Measurements from ENCODE around the gene ATP6V0C. TPM values are rescaled to one million over a fixed set of nuclear protein-coding genes. Genes with fewer than 3 reads are reported as not detected.

The ATP6V0C gene
- total RNA-seq, 1 donor from 2014 or later: 137 TPM

DNA sequence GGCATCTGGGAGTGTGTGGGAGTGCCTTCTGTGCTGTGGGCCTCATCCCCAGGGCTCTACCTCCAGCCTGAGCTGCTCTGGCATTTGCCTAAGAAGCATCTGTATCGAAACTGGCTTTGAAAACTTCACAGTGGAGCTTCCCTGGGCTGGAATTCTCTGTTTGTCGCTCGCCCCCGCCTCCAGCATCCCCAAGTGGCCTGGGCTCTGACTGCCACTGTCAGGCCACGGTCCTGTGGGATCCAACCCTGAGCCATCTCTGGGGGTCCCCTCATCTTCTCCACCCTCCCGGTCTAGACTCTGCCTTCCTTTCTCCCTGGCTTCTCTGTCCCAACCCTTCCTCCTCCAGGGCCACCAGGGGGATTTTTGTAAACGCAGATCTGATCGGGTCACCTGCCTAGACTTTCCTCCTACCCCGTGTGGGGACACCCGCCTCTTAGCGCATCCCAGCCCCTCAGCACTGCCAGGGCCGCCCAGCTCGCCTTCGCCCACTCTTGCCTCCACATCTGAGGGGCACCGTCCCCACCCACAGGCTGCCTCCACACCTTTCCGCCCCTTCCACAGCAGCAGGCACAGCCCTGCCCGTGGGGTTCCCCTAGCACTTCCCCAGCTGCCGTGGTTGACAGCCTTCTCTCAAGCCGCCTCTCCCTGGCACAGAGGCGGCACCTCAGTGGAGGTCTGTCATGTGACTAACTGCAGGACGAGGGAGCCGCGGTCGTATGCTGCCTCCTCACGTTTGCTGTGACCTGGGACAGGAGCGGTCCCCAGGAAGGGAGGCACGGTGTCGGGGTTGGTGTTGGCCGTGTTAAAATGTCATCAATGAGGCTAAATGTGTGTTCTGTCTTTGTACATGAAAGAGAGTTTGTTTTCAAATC, 26.9 kb upstream of the ATP6V0C start:
- intact Hi-C loops (cut with DNase I): loop anchor here (10.0 kb wide), 1 partner anchor 152 kb away; no protein-coding TSS in a partner anchor

GRCh38 chr16:2487517-2487842, 26.3 kb upstream of the ATP6V0C start:
- intact Hi-C loops (cut with DNase I): loop anchor here (10.0 kb wide), 1 partner anchor 153 kb away; no protein-coding TSS in a partner anchor
- DNase-seq (ENCODE audit: low spot score): no peak

More for the DNA sequence above, 26.9 kb upstream of the ATP6V0C start:
- no peak for DNase-seq (ENCODE audit: low spot score)

- no peak for DNase-seq (ENCODE audit: low spot score)
- intact Hi-C loops (cut with DNase I): loop anchor here (10.0 kb wide), 1 partner anchor 153 kb away; no protein-coding TSS in a partner anchor
Observed at GRCh38 chr16:2487903-2488531, 25.7 kb upstream of the ATP6V0C start.

DNA sequence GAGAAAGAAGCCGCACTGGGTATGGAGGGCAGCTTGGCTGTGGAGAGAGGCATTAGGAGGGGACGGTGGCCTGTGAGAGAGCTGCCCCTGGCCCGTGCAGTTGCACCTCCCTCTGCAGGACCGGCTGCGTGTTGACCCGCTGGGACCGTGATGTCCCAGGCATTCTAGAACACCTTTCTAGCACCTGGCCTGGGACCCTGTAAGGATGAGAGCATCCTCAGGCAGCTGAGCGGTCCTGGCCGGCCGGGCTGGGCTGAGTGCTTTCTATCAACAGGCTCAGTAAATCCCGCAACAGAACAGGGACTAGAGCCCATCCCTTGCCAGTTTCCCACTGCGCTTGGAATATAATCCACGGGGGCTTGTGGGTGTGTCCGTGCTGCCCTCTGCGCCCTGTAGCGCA, 24.2 kb upstream of the ATP6V0C start:
- no peak for DNase-seq (ENCODE audit: low spot score)
- intact Hi-C loops (cut with DNase I): loop anchor here (10.0 kb wide), 1 partner anchor 155 kb away; no protein-coding TSS in a partner anchor

- intact Hi-C loops (cut with DNase I): no loop called here
- no peak for DNase-seq (ENCODE audit: low spot score)
Observed at GRCh38 chr16:2490190-2491105, 23.3 kb upstream of the ATP6V0C start.

GRCh38 chr16:2492292-2492691, 21.5 kb upstream of the ATP6V0C start:
- intact Hi-C loops (cut with DNase I): no loop called here
- DNase-seq (ENCODE audit: low spot score): no peak

DNA sequence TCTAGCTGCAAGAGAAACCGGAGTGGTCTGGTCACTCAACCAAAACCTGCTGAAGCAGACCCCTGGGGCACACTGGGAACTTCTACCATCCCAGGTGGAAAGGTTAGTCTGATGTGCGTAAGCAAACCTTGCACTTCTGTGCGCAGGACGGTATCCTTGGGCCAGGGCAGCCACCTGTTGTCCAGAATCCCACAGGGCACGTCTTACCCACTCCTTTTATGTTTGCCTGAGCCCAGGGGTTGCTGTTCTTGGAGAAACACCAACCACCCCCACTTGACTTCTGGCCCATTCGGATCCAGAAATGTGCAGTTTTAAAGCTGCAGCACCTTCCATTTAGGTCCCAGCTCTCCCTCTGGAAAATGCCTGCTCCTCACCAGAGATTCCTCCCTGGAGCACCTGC, 20.1 kb upstream of the ATP6V0C start:
- no peak for DNase-seq (ENCODE audit: low spot score)

GRCh38 chr16:2494616-2495015, 19.1 kb upstream of the ATP6V0C start:
- intact Hi-C loops (cut with DNase I): loop anchor here (5.0 kb wide), 1 partner anchor 67 kb away; the partner anchor contains the start of gene CCNF
- no peak for DNase-seq (ENCODE audit: low spot score)

More for the DNA sequence above, 20.1 kb upstream of the ATP6V0C start:
- intact Hi-C loops (cut with DNase I): no loop called here

- intact Hi-C loops (cut with DNase I): loop anchor here (5.0 kb wide), 1 partner anchor 68 kb away; the partner anchor contains the start of gene CCNF
- no peak for DNase-seq (ENCODE audit: low spot score)
Observed at GRCh38 chr16:2495041-2495440, 18.7 kb upstream of the ATP6V0C start.

DNA sequence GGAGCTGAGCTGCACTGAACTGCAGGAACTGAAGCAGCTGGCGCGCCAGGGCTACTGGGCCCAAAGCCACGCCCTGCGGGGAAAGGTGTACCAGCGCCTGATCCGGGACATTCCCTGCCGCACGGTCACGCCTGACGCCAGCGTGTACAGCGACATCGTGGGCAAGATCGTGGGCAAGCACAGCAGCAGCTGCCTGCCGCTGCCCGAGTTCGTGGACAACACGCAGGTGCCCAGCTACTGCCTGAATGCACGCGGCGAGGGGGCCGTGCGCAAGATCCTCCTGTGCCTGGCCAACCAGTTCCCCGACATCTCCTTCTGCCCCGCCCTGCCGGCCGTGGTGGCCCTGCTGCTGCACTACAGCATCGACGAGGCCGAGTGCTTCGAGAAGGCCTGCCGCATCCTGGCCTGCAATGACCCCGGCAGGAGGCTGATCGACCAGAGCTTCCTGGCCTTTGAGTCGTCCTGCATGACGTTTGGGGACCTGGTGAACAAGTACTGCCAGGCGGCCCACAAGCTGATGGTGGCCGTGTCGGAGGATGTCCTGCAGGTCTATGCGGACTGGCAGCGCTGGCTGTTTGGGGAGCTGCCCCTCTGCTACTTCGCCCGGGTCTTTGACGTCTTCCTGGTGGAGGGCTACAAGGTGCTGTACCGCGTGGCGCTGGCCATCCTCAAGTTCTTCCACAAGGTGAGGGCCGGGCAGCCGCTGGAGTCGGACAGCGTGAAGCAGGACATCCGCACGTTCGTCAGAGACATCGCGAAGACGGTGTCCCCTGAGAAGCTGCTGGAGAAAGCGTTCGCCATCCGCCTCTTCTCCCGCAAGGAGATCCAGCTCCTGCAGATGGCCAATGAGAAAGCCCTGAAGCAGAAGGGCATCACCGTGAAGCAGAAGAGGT, 17.3 kb upstream of the ATP6V0C start:
- DNase-seq (ENCODE audit: low spot score): no peak
- intact Hi-C loops (cut with DNase I): loop anchor here (5.0 kb wide), 1 partner anchor 69 kb away; the partner anchor contains the start of gene CCNF

GRCh38 chr16:2497116-2497630, 16.6 kb upstream of the ATP6V0C start:
- no peak for DNase-seq (ENCODE audit: low spot score)
- intact Hi-C loops (cut with DNase I): loop anchor here (5.0 kb wide), 1 partner anchor 70 kb away; the partner anchor contains the start of gene CCNF

GRCh38 chr16:2497695-2498484, 15.9 kb upstream of the ATP6V0C start:
- intact Hi-C loops (cut with DNase I): loop anchor here (5.0 kb wide), 1 partner anchor 71 kb away; the partner anchor contains the start of gene CCNF
- DNase-seq (ENCODE audit: low spot score): no peak

DNA sequence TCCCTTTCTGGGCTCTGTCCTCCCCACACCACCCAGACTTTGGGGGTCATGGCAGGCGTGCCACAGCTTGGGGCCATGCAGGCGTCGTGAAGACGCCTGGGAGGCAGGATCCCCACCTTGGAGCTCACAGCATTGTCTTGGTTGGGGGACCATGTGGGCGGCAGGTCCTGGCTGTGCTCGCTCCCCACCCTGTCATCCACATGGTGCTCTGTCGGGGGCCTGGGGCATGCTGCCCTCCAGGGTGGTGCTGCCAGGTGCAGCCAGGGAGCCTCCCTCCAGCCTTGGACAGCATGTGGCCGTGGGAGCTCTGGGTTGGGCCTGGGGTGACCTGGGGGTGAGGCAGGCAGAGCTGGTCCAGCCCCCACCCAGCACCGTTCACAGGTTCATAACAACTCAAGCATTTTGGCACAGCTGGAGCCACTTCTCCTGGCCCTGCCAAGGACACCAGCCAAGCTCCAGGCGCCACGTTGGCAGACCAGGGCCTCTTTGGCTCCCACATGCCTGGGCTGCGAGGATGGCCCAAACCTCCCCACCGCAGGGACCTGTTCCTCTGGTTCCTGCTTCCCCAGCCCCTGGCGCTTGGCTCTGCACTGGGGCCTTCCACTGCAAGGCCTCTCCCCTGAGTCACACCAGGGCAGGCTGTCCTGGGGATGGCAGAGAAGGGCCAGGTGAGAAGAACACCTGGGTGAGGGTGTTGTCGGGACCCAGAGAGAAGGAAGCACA, 15.1 kb upstream of the ATP6V0C start:
- intact Hi-C loops (cut with DNase I): loop anchor here (5.0 kb wide), 1 partner anchor 71 kb away; the partner anchor contains the start of gene CCNF

DNA sequence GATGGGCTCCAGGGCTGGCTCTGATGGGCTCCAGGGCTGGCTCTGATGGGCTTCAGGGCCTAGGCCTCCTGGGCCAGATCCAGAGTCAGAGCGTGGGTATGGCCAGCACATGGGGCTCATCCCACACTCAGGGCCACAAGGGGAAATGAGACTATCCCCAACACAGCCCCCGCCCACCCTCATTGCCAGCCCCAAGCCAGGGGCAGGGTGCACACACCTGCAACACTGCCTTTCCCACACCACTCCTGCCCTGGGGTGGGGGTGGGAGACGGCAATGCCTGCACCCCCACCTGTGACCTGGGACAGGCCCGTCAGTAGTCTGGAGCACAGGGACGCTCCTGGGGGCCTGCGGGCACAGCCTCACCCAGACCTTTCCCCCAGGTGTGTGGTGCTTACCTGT, 14.3 kb upstream of the ATP6V0C start:
- no peak for DNase-seq (ENCODE audit: low spot score)
- intact Hi-C loops (cut with DNase I): loop anchor here (5.0 kb wide), 1 partner anchor 72 kb away; the partner anchor contains the start of gene CCNF

More for the DNA sequence above, 15.1 kb upstream of the ATP6V0C start:
- no peak for DNase-seq (ENCODE audit: low spot score)

- intact Hi-C loops (cut with DNase I): loop anchor here (2.0 to 10.0 kb wide), 3 partner anchors 73 to 475 kb away; partner anchors contain the start of genes ABCA3, CCNF and NHERF2
- no peak for DNase-seq (ENCODE audit: low spot score)
Observed at GRCh38 chr16:2499890-2500429, 13.8 kb upstream of the ATP6V0C start.

GRCh38 chr16:2500430-2500917, 13.3 kb upstream of the ATP6V0C start:
- no peak for DNase-seq (ENCODE audit: low spot score)
- intact Hi-C loops (cut with DNase I): loop anchor here (2.0 to 10.0 kb wide), 2 partner anchors 160 to 476 kb away; partner anchors contain the start of genes ABCA3 and NHERF2

Measured in cardiac septum (tissue), 1 donor.